Spleen (tissue), 11 donors: ENCODE data around the gene RAB11A. TPM values are rescaled to one million over a fixed set of nuclear protein-coding genes. Genes with fewer than 3 reads are reported as not detected.

Experiments used
- DNase-seq: peaks from one replicate; pipeline ENCODE4 v3.0.0-alpha.2; 2020
- H3K27ac ChIP-seq, 8 donors: fragments of 200-600 bp; sonication (generic) in 7 of 8; 1 replicate in 4 of 8; 2 replicates in 4 of 8; pipeline versions ENCODE4 v1.5.0 to v1.8.0; 2016 to 2021; ENCODE audit warnings: inconsistent platforms in 4 of 8, mild to moderate bottlenecking in 4 of 8, moderate library complexity in 1 of 8
- H3K27me3 ChIP-seq, 7 donors: fragments of 200-600 bp; sonication (generic) in 6 of 7; replicated peaks in 1 of 7; 1 replicate in 4 of 7; 2 replicates in 3 of 7; pipeline versions ENCODE4 v1.5.0 to v1.8.0; 2016 to 2021; ENCODE audit warnings: inconsistent platforms in 3 of 7, mild to moderate bottlenecking in 1 of 7
- H3K36me3 ChIP-seq, 6 donors: fragments of 200-600 bp; sonication (generic) in 5 of 6; 1 replicate in 4 of 6; 2 replicates in 2 of 6; pipeline versions ENCODE4 v1.5.0 to v1.8.0; 2016 to 2021; ENCODE audit warnings: inconsistent platforms in 2 of 6
- H3K4me1 ChIP-seq, 6 donors: fragments of 200-600 bp; sonication (generic) in 5 of 6; 1 replicate in 3 of 6; 2 replicates in 3 of 6; pipeline versions ENCODE4 v1.5.0 to v1.8.0; 2016 to 2021; ENCODE audit warnings: inconsistent platforms in 3 of 6
- H3K4me3 ChIP-seq, 8 donors: fragments of 200-600 bp; sonication (generic) in 7 of 8; 1 replicate in 4 of 8; 2 replicates in 4 of 8; pipeline versions ENCODE4 v1.5.0 to v1.8.0; 2016 to 2021; ENCODE audit warnings: inconsistent platforms in 4 of 8, mild to moderate bottlenecking in 4 of 8, moderate library complexity in 2 of 8
- H3K9me3 ChIP-seq, 8 donors: fragments of 200-600 bp; sonication (generic) in 7 of 8; 1 replicate in 4 of 8; 2 replicates in 4 of 8; pipeline versions ENCODE4 v1.5.0 to v1.8.0; 2016 to 2021; ENCODE audit warnings: inconsistent platforms in 4 of 8
- CTCF ChIP-seq, 11 experiments: fragments of 200-600 bp in 7 of 11; fragments of 450-650 bp in 4 of 11; sonication (generic) in 4 of 11; IDR thresholded peaks in 8 of 11; conservative IDR thresholded peaks in 3 of 11; 1 replicate in 7 of 11; 2 replicates in 4 of 11; pipeline versions ENCODE4 v1.4.0 to v1.8.0; 2016 to 2021; ENCODE audit warnings: antibody characterized with exemption in 11 of 11, inconsistent platforms in 4 of 11, mild to moderate bottlenecking in 1 of 11
- POLR2A ChIP-seq, 3 donors: fragments of 450-650 bp; IDR thresholded peaks; one replicate each; pipeline ENCODE4 v1.5.1; 2017; ENCODE audit warnings: antibody characterized with exemption in 3 of 3, mild to moderate bottlenecking in 1 of 3
- POLR2AphosphoS5 ChIP-seq, 3 donors: sonication (generic); formaldehyde crosslinking; IDR thresholded peaks; one replicate each; pipeline ENCODE4 v1.5.1; 2017; ENCODE audit warnings: antibody characterized with exemption in 3 of 3
- WGBS, 5 donors: extraction: QIAGEN DNeasy Blood & Tissue Kit in 3 of 5; methylation state at CpG; one replicate each; pipeline versions ENCODE4 v1.1.5 to v1.1.7; 2013 to 2018; 5-methylcytosine and 5-hydroxymethylcytosine counted together
- intact Hi-C: fragments of 100-400 bp; cut with DNase I; formaldehyde crosslinking; loops from one replicate; pipeline ENCODE4 v1.15.0; 2023; ENCODE audit warnings: low total_unique reads
- polyA plus RNA-seq, 3 donors: library from polyadenylated mRNA; stranded (reverse); fragments of 200-250 nt; gene quantifications; one replicate each; pipeline ENCODE4 v1.2.1, GENCODE V29; 2013
- total RNA-seq, 7 donors: library from RNA; depleted of rRNA in 3 of 7; stranded (reverse); fragments of >200 nt in 3 of 7; fragmentation: NEBNext Ultra II Directional in 4 of 7; extraction: Animal tissue kit (Norgen Biotek cat#: 25700) in 4 of 7; gene quantifications; one replicate each; pipeline versions ENCODE4 v1.1.0 to v1.2.1, GENCODE V29; 2016 to 2021
- donor health status: healthy with polysubstance abuse.
- donor health status: DM: no; HTN: no; CAD: no; lungs with moderate emphysema.
- donor health status: DM: no; HTN: no; CAD: no.
- donor health status: Bipolar disorder and iron deficiency.
- donor health status: healthy.
- donor health status: DM: no; HTN: no; CAD: no.
- donor health status: DM: yes; HTN: yes; CAD: no.

Gene RAB11A
- total and polyA plus RNA-seq, 10 donors = 86.7 to 313 (median 235) TPM

GRCh38 chr15:65896236-65896635 is 26.9 kb downstream of the RAB11A start:
- intact Hi-C loops = no loop called here
- H3K27me3 ChIP-seq = no peaks in the 10 kb centered on the region
- WGBS, 5 donors = 46 to 54% (median 52%) methylated on average over 2 of the region's 2 CpGs
- H3K36me3 ChIP-seq = peaks cover 0 to 92% (median 33%) of the 10 kb centered on the region in 6 donors
- no peak overlapping the region for H3K27ac ChIP-seq
- no peak overlapping the region for H3K4me3 ChIP-seq
- no peak for DNase-seq
- no peaks in the 10 kb centered on the region for H3K9me3 ChIP-seq
- no peak for TF ChIP-seq CTCF (IDR thresholded peaks at IDR 0.05 in 8 of 11, conservative IDR thresholded peaks at IDR 0.05 in 3 of 11)
- TF ChIP-seq POLR2AphosphoS5 (IDR thresholded peaks at IDR 0.05) = no peak
- no peak for TF ChIP-seq POLR2A (IDR thresholded peaks at IDR 0.05)
- peaks cover 0 to 37% (median 12%) of the 10 kb centered on the region in 6 donors for H3K4me1 ChIP-seq

GRCh38 chr15:65900488-65900887 is 31.2 kb downstream of the RAB11A start:
- H3K27me3 ChIP-seq = no peaks in the 10 kb centered on the region
- peaks cover 3 to 58% (median 32%) of the 10 kb centered on the region in 6 donors for H3K4me1 ChIP-seq
- no peak overlapping the region for H3K4me3 ChIP-seq
- intact Hi-C loops = no loop called here
- peak overlapping the region in 2 of 8 donors; percentile 20 to 36 for H3K27ac ChIP-seq
- no peak for DNase-seq
- H3K36me3 ChIP-seq = peaks cover 0 to 96% (median 22%) of the 10 kb centered on the region in 6 donors
- TF ChIP-seq CTCF (IDR thresholded peaks at IDR 0.05 in 8 of 11, conservative IDR thresholded peaks at IDR 0.05 in 3 of 11) (no peak), POLR2AphosphoS5 (IDR thresholded peaks at IDR 0.05) (no peak), POLR2A (IDR thresholded peaks at IDR 0.05) (no peak)
- 89 to 95% (median 92%) methylated on average over 3 of the region's 3 CpGs for WGBS, 5 donors
- H3K9me3 ChIP-seq = no peaks in the 10 kb centered on the region

GRCh38 chr15:65901336-65901735 is 32.0 kb downstream of the RAB11A start:
- no peaks in the 10 kb centered on the region for H3K9me3 ChIP-seq
- intact Hi-C loops = no loop called here
- H3K27ac ChIP-seq = peak overlapping the region in 2 of 8 donors; percentile 28 to 74
- TF ChIP-seq POLR2A (IDR thresholded peaks at IDR 0.05) (no peak), CTCF (IDR thresholded peaks at IDR 0.05 in 8 of 11, conservative IDR thresholded peaks at IDR 0.05 in 3 of 11) (no peak), POLR2AphosphoS5 (IDR thresholded peaks at IDR 0.05) (no peak)
- DNase-seq = no peak
- H3K4me1 ChIP-seq = peaks cover 3 to 50% (median 26%) of the 10 kb centered on the region in 6 donors
- 74 to 86% (median 76%) methylated on average over 2 of the region's 2 CpGs for WGBS, 5 donors
- H3K27me3 ChIP-seq = no peaks in the 10 kb centered on the region
- peaks cover 0 to 96% (median 25%) of the 10 kb centered on the region in 6 donors for H3K36me3 ChIP-seq
- H3K4me3 ChIP-seq = no peak overlapping the region

DNA sequence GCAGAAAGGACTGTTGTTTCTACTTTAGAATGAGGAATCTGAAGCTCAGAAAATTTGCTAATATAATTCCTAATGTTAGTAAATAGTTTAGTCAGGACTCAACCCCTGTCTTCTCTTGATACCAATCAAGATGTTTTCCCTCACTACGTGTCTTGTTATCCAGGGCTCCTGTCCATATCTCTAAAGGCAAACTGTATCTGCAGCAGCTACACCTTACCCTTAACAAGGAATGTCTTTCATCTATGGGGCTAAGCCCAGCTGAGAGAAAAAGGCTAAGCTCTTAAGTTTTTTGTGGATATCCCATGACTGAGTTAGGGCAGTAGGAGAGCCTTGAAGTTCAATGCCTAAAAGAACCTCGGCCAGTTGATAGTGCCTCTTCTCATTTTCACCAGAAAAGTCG is 32.5 kb downstream of the RAB11A start:
- WGBS, 5 donors = 89 to 98% (median 94%) methylated on average over 3 of the region's 3 CpGs
- no peak overlapping the region for H3K4me3 ChIP-seq
- DNase-seq = no peak
- H3K9me3 ChIP-seq = no peaks in the 10 kb centered on the region
- H3K4me1 ChIP-seq = peaks cover 3 to 46% (median 24%) of the 10 kb centered on the region in 6 donors
- peaks cover 0 to 96% (median 24%) of the 10 kb centered on the region in 6 donors for H3K36me3 ChIP-seq
- TF ChIP-seq CTCF (IDR thresholded peaks at IDR 0.05 in 8 of 11, conservative IDR thresholded peaks at IDR 0.05 in 3 of 11) (no peak), POLR2AphosphoS5 (IDR thresholded peaks at IDR 0.05) (no peak), POLR2A (IDR thresholded peaks at IDR 0.05) (no peak)
- no peaks in the 10 kb centered on the region for H3K27me3 ChIP-seq
- intact Hi-C loops = no loop called here
- peak overlapping the region in 3 of 8 donors; percentile 28 to 74 (median 49) for H3K27ac ChIP-seq
